ENCODE results near the gene RRP1. TPM values are rescaled to one million over a fixed set of nuclear protein-coding genes. Genes with fewer than 3 reads are reported as not detected.

The RRP1 gene
- total RNA-seq, 1 experiment from 2014 or later = 47.8 TPM

- no peak for DNase-seq (ENCODE audit: low read depth)
- in situ Hi-C loops (cut with HindIII; ENCODE audit: low pct_unique_long_range_greater_than_20kb, low sequenced_read_pairs) = no loop called here
Observed at GRCh38 chr21:43792406-43792805, 3.0 kb downstream of the RRP1 start.

- in situ Hi-C loops (cut with HindIII; ENCODE audit: low pct_unique_long_range_greater_than_20kb, low sequenced_read_pairs) = no loop called here
- DNase-seq (ENCODE audit: low read depth) = no peak
Observed at GRCh38 chr21:43793243-43793642, 3.9 kb downstream of the RRP1 start.

- in situ Hi-C loops (cut with HindIII; ENCODE audit: low pct_unique_long_range_greater_than_20kb, low sequenced_read_pairs) = no loop called here
Observed at GRCh38 chr21:43794311-43794710, 4.9 kb downstream of the RRP1 start.

GRCh38 chr21:43794857-43795256 is 5.5 kb downstream of the RRP1 start:
- in situ Hi-C loops (cut with HindIII; ENCODE audit: low pct_unique_long_range_greater_than_20kb, low sequenced_read_pairs) = no loop called here

More at GRCh38 chr21:43794311-43794710, 4.9 kb downstream of the RRP1 start:
- DNase-seq (ENCODE audit: low read depth) = no peak

GRCh38 chr21:43797415-43797814 is 8.0 kb downstream of the RRP1 start:
- no peak for DNase-seq (ENCODE audit: low read depth)
- in situ Hi-C loops (cut with HindIII; ENCODE audit: low pct_unique_long_range_greater_than_20kb, low sequenced_read_pairs) = no loop called here

More at GRCh38 chr21:43794857-43795256, 5.5 kb downstream of the RRP1 start:
- no peak for DNase-seq (ENCODE audit: low read depth)

GRCh38 chr21:43797925-43798715 is 8.7 kb downstream of the RRP1 start:
- in situ Hi-C loops (cut with HindIII; ENCODE audit: low pct_unique_long_range_greater_than_20kb, low sequenced_read_pairs) = no loop called here
- DNase-seq (ENCODE audit: low read depth) = no peak

- in situ Hi-C loops (cut with HindIII; ENCODE audit: low pct_unique_long_range_greater_than_20kb, low sequenced_read_pairs) = no loop called here
- DNase-seq (ENCODE audit: low read depth) = no peak
Observed at GRCh38 chr21:43799301-43799840, 10.0 kb downstream of the RRP1 start.

GRCh38 chr21:43800124-43800523 is 10.7 kb downstream of the RRP1 start:
- in situ Hi-C loops (cut with HindIII; ENCODE audit: low pct_unique_long_range_greater_than_20kb, low sequenced_read_pairs) = no loop called here
- no peak for DNase-seq (ENCODE audit: low read depth)

- in situ Hi-C loops (cut with HindIII; ENCODE audit: low pct_unique_long_range_greater_than_20kb, low sequenced_read_pairs) = no loop called here
- no peak for DNase-seq (ENCODE audit: low read depth)
Observed at GRCh38 chr21:43800566-43800965, 11.2 kb downstream of the RRP1 start.

- no peak for DNase-seq (ENCODE audit: low read depth)
- in situ Hi-C loops (cut with HindIII; ENCODE audit: low pct_unique_long_range_greater_than_20kb, low sequenced_read_pairs) = no loop called here
Observed at GRCh38 chr21:43801006-43801783, 11.8 kb downstream of the RRP1 start.

GRCh38 chr21:43802713-43803313 is 13.4 kb downstream of the RRP1 start:
- DNase-seq (ENCODE audit: low read depth) = no peak
- in situ Hi-C loops (cut with HindIII; ENCODE audit: low pct_unique_long_range_greater_than_20kb, low sequenced_read_pairs) = no loop called here

GRCh38 chr21:43803558-43804300 is 14.4 kb downstream of the RRP1 start:
- in situ Hi-C loops (cut with HindIII; ENCODE audit: low pct_unique_long_range_greater_than_20kb, low sequenced_read_pairs) = no loop called here
- no peak for DNase-seq (ENCODE audit: low read depth)

- in situ Hi-C loops (cut with HindIII; ENCODE audit: low pct_unique_long_range_greater_than_20kb, low sequenced_read_pairs) = no loop called here
- DNase-seq (ENCODE audit: low read depth) = no peak
Observed at GRCh38 chr21:43805275-43805800, 16.0 kb downstream of the RRP1 start.

GRCh38 chr21:43806017-43806710 is 16.8 kb downstream of the RRP1 start:
- in situ Hi-C loops (cut with HindIII; ENCODE audit: low pct_unique_long_range_greater_than_20kb, low sequenced_read_pairs) = no loop called here
- DNase-seq (ENCODE audit: low read depth) = no peak

- in situ Hi-C loops (cut with HindIII; ENCODE audit: low pct_unique_long_range_greater_than_20kb, low sequenced_read_pairs) = no loop called here
- DNase-seq (ENCODE audit: low read depth) = no peak
Observed at GRCh38 chr21:43808367-43808766, 19.0 kb downstream of the RRP1 start.

GRCh38 chr21:43808832-43809251 is 19.5 kb downstream of the RRP1 start:
- DNase-seq (ENCODE audit: low read depth) = no peak
- in situ Hi-C loops (cut with HindIII; ENCODE audit: low pct_unique_long_range_greater_than_20kb, low sequenced_read_pairs) = no loop called here

- in situ Hi-C loops (cut with HindIII; ENCODE audit: low pct_unique_long_range_greater_than_20kb, low sequenced_read_pairs) = no loop called here
- DNase-seq (ENCODE audit: low read depth) = no peak
Observed at GRCh38 chr21:43809346-43809799, 20.0 kb downstream of the RRP1 start.
